Right ventricle myocardium inferior (tissue), 1 donor: Measurements from ENCODE around the gene IQGAP2. TPM values are rescaled to one million over a fixed set of nuclear protein-coding genes. Genes with fewer than 3 reads are reported as not detected.

ENCODE experiments used
- total RNA-seq: library from RNA; stranded (reverse); fragmentation: NEBNext Ultra II Directional; extraction: Animal tissue kit (Norgen Biotek cat#: 25700); gene quantifications from one replicate; pipeline ENCODE4 v1.2.1, GENCODE V29; 2021
- donor health status: DM: no; HTN: yes; CAD: no; lungs with severe emphysema.

IQGAP2 gene
- total RNA-seq, 1 donor from 2014 or later, result 4.9 TPM

Other genes starting within 250 kb of the IQGAP2 start
- gene F2RL2, start 220.1 kb downstream of the IQGAP2 start, total RNA-seq, result 0.14 TPM